GM11168 (cell line): ENCODE data around the gene SLC25A39.

Source experiments
- in situ Hi-C: fragments of 300-500 bp; cut with MboI; formaldehyde crosslinking; loops from one replicate; pipeline ENCODE4 v1.12.0; 2022; ENCODE audit warnings: low sequenced_read_pairs; ENCODE audit not compliant: unreplicated experiment

Gene SLC25A39

DNA sequence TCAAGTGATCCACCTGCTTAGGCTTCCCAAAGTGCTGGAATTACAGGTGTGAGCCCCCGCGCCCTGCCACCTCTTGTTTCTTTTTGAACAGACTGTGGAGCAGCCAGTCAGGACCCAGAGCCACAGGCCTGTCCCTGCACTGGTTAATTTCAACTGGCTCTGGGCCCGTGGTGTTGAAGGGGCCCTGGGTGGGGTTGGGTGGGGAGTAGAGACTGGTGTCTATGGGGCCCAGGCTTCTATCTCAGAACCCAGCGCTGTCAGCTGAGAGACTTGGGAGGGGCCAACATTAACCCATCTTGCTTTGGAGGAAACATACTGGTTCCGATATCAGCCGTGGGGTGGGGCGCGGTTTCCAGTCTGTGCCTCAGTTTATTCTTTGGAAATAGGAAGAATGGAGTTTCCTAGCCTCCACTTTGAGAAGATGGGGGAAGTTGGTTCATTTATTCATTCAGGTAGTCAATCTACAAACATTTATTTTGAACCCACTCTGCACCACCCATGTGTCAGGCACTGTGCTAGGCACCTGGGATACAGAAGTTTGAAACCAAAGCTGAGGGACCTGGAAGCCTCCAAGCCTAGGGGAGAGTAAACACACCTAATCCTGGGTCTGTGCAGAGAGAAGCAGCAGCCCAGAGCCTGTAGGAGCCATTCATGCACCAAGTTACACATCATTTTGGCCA is 41.1 kb downstream of the SLC25A39 start:
- in situ Hi-C loops: no loop called here

DNA sequence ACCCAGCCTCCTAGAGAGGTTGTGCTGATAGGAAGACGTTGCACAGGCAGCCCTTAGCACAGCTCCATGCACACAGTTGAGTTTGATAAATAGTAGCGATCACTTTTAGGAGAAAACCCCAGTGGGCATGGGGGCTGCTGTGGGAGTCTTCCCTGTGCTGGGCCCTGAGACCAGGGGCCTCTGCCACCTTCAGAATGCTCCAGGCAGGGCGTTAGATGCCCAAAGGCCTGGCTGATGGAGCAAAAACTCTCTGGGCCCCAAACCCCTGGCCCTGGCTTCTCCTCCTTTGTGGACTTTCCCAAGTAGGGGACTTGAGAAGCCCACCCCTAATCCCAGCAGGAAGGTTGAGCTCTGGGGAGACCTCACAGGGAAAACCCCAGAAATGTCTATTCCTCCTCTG is 42.4 kb downstream of the SLC25A39 start:
- in situ Hi-C loops: no loop called here

DNA sequence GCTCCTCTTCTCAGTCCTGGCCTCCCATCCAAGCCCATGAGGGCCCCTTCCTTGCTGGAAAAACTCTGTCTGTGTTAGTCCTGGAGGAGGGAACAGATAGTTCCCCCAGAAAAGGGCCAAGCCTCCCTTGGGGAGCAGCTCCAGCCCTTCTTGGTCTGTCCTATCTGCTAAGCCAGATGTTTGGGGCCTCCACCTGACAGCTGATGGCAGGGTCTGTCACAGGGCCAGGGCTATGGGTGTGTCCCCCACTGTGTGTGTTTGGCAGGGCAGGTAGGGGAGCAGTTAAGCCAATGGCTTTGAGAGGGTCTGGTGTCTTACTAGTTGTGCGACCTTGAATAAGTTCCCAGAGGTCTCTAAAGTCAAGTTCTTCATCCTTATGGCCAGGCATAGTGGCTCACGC is 43.1 kb downstream of the SLC25A39 start:
- in situ Hi-C loops: no loop called here

DNA sequence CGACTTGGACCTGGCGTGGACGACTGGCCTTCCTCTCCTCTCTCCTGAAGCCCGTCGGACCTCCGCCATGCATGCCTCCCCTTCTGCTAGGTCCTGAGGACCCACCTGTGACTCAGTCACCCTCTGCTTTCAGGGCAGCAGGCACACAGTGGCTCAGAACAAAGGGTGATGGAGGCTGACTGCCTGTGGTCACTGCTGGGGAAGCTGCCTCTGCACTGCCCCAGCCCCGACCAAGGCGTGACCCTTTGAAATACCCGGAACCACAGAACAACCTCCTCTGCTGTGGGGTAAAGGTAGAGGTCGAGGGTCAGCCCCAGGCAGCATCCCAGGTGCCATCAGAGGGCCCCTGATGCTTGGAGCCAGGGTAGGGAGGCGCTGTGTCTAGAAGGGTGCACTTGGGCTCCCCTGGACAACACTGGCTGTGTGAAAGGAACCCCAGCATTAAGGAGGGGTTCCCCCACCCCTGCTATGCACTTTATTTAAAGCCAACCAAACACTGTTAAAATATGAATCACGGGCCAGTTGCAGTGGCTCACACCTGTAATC is 44.2 kb downstream of the SLC25A39 start:
- in situ Hi-C loops: no loop called here

- in situ Hi-C loops: no loop called here
These were observed 44.8 kb downstream of the SLC25A39 start for GRCh38 chr17:44279666-44280391.

DNA sequence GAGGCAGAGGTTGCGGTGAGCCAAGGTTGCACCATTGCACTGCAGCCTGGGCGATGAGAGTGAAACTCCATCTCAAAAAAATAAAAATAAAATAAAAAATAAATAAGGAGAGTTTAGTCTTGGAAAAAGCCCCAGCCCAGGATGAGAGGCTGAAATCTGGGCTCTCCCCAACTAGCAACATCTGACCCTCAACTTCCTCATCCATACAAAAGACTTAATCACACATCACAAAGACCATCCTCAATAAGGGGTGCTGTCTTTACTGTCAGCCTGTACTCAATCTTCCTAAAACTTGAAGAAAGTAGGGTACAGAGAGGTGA is 45.3 kb downstream of the SLC25A39 start:
- in situ Hi-C loops: no loop called here

DNA sequence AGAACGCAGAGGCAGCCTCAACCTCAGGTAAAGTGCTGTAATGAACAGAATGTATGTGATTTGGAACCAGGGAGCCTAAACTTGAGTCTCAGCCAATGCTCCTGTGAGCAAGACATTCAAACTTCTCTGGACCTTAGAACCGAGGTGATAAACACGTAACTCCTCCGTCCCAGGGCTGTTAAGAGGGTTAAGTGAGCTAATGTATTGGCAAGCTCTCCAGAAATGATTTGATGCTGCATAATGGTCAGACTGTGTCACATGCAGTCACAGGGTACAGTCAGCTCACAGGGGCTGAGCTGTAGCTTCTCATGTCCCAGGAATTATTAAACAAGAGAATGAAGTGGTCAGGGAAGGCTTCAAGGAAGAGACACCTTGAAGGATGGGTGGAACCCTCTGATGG is 46.6 kb downstream of the SLC25A39 start:
- in situ Hi-C loops: no loop called here

- in situ Hi-C loops: no loop called here
These were observed 51.0 kb downstream of the SLC25A39 start for GRCh38 chr17:44273607-44274006.

DNA sequence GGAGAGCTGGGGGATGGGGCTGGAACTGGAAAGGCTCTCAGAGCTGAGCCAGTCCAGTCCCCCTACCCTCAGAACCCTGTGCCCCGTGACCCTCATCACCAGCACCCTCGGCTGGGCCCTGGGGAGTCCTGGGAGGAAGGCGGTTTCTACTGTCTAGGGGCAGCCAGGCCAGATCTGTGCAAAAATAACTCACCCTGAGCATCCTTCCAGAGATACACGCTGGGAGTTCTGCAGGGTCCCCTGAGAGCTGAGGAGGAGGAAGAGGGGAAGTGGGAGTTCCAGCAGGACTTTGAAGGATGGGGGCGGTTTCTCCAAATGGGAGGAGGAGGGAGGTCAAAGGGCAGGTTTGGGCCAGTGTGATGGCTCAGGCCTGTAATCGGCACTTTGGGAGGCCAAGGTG is 51.7 kb downstream of the SLC25A39 start:
- in situ Hi-C loops: no loop called here

DNA sequence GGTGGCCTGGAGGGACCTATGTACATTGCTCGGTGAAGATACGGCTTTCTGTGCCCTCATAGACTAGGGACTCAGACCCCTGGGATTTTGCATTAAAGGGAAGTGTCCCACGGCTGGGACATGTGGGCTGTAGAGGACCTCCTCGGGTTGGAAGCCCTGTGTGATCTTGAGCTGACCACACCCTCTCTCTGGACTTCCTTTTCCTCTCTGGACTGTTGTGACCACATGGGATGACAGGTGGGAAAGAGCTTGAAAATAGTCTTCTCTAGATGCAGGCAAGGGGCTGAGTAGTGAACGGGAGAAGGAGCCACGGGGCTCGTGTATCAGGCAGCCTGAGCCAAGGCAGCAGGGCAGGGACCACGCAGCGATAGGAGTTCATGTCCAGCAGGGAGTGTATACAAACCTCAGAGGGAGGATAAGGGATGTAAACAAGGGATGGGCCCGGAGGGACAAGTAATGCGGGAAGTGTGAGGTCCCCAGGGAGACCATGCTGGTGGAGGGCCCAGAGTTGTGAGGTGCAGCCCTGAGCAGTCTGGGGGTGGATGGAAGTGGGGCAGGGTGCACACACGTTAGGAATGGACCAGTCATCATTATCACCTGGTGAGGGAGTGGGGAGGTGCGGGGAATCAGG is 52.2 kb downstream of the SLC25A39 start:
- in situ Hi-C loops: no loop called here
